Measurements from ENCODE around the gene MYH14. TPM values are rescaled to one million over a fixed set of nuclear protein-coding genes. Genes with fewer than 3 reads are reported as not detected.

MYH14 gene
- total RNA-seq, 3 donors from 2014 or later = 16.6 to 24.7 (median 19.3) TPM

DNA sequence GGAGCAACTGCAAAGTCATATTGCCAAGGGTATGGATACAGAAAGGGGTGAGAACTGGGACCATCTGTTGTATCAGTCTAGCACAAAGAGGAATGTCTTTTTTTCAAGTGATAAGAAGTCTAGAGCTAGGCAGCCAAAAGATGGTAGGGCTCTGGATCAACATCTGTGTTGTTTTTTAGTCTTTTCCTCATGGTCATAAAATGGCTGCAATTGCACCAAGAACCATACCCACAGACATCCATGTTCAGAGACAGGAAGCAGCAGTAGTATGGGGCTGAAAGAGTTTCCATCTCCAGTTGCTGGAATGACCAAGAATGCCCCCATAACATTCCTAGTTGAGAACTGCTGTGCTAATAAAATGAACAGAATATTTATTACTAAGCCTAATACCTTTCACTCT, 100.1 kb downstream of the MYH14 start:
- no peak for DNase-seq (ENCODE audit: low spot score in 2 of 2)
- TF ChIP-seq POLR2AphosphoS5 (IDR thresholded peaks at IDR 0.05) (no peak), POLR2A (IDR thresholded peaks at IDR 0.05) (no peak)
- TF ChIP-seq, protein P1, sequence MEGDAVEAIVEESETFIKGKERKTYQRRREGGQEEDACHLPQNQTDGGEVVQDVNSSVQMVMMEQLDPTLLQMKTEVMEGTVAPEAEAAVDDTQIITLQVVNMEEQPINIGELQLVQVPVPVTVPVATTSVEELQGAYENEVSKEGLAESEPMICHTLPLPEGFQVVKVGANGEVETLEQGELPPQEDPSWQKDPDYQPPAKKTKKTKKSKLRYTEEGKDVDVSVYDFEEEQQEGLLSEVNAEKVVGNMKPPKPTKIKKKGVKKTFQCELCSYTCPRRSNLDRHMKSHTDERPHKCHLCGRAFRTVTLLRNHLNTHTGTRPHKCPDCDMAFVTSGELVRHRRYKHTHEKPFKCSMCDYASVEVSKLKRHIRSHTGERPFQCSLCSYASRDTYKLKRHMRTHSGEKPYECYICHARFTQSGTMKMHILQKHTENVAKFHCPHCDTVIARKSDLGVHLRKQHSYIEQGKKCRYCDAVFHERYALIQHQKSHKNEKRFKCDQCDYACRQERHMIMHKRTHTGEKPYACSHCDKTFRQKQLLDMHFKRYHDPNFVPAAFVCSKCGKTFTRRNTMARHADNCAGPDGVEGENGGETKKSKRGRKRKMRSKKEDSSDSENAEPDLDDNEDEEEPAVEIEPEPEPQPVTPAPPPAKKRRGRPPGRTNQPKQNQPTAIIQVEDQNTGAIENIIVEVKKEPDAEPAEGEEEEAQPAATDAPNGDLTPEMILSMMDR (IDR thresholded peaks at IDR 0.05) = no peak

DNA sequence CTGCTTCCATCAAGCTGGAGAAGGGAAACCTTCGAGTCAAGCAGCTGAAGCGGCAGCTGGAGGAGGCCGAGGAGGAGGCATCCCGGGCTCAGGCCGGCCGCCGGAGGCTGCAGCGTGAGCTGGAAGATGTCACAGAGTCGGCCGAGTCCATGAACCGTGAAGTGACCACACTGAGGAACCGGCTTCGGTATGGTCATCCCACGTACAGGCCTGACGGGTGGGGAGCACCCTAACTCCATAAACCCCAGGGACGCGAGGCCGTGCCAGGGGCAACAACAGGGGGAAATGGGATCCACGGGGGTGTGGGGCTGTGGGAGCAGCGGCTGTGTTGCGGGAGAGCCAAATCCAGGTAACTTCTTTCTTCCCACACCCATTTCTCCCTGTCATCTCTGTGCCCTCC, 105.6 kb downstream of the MYH14 start:
- intact Hi-C loops (cut with DNase I; ENCODE audit: low total_unique reads) = no loop called here
- TF ChIP-seq POLR2AphosphoS5 (IDR thresholded peaks at IDR 0.05) (no peak), POLR2A (IDR thresholded peaks at IDR 0.05) (no peak)
- TF ChIP-seq, protein P1 (IDR thresholded peaks at IDR 0.05) = no peak
- H3K27me3 ChIP-seq = peaks cover 0 to 31% of the 10 kb centered on the region in 2 donors
- H3K36me3 ChIP-seq = no peaks in the 10 kb centered on the region
- H3K9me3 ChIP-seq = peaks cover 11 to 18% of the 10 kb centered on the region in 2 donors
- no peak for DNase-seq (ENCODE audit: low spot score in 2 of 2)
- H3K4me3 ChIP-seq = no peak overlapping the region
- no peak overlapping the region for H3K27ac ChIP-seq
- no peaks in the 10 kb centered on the region for H3K4me1 ChIP-seq

More for the DNA sequence above, 100.1 kb downstream of the MYH14 start:
- intact Hi-C loops (cut with DNase I; ENCODE audit: low total_unique reads) = no loop called here
- Histone ChIP-seq H3K9me3 (peaks cover 11 to 18% of the 10 kb centered on the region in 2 donors), H3K36me3 (no peaks in the 10 kb centered on the region), H3K4me1 (no peaks in the 10 kb centered on the region), H3K27ac (no peak overlapping the region), H3K27me3 (no peaks in the 10 kb centered on the region), H3K4me3 (no peak overlapping the region)

DNA sequence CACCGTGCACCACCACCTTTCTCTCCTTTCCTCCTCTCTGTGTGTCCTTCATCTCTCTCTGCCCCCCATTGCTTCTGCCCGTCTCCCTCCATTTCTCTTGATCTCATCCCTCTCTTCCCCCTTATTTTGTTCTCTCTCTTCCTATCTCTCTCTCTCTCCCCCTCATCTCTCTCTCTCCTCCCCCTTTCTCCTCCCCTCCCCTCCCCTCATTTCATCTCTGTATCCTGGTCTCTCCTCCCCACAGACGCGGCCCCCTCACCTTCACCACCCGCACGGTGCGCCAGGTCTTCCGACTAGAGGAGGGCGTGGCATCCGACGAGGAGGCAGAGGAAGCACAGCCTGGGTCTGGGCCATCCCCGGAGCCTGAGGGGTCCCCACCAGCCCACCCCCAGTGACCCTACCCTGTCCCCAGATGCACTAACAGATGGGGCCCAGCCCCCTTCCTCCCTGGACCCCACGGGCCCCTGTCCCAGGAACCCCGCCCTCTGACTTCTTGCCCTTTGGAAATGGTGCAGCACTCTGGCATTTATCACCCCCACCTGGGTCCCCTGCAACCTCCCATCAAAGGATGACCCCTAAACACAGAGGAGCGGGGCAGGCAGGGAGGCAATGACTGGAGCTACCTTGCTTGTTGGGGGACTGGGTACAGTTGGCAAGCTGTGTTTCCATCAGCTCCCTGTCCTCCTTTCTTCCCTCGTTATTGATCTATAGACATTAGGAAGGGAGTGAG, 106.1 kb downstream of the MYH14 start:
- DNase-seq (ENCODE audit: low spot score in 2 of 2) = no peak
- TF ChIP-seq, protein P1 (IDR thresholded peaks at IDR 0.05) = no peak
- TF ChIP-seq POLR2A (IDR thresholded peaks at IDR 0.05) (no peak), POLR2AphosphoS5 (IDR thresholded peaks at IDR 0.05) (no peak)
- Histone ChIP-seq H3K27ac (no peak overlapping the region), H3K36me3 (no peaks in the 10 kb centered on the region), H3K4me1 (no peaks in the 10 kb centered on the region), H3K4me3 (no peak overlapping the region), H3K9me3 (peaks cover 11 to 18% of the 10 kb centered on the region in 2 donors), H3K27me3 (peaks cover 0 to 37% of the 10 kb centered on the region in 2 donors)
- intact Hi-C loops (cut with DNase I; ENCODE audit: low total_unique reads) = no loop called here

DNA sequence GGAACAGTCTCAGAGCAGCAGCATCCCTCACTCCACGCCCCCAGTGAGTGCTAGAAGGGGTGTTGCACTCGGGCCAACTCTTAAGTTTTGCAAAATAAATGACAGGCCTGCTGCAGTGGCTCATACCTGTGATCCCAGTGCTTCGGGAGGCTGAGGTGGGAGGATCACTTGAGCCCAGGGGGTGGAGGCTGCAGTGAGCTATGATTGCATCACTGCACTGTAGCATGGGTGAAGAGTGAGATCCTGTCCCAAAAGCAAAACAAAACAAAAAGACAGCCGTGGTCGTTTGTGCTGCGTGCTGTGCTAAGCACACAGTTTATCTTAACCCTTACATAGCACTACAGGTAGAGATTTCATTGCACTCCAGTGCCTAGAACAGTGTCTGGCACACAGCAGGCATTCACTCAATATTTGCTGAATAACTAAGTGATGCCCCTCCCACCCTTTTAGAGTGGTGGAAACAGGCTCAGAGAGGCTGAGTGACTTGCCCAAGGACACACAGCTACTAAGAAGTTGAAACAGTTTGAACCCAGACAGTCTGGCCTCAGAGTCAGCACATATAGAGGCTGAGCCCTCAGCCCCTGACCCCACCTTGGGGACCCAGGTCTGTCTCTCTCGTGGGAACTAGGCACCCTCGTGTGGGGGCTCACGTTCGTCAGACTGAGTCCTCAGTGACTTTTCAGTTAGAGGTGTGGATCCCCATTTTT, 107.5 kb downstream of the MYH14 start:
- H3K4me1 ChIP-seq = no peaks in the 10 kb centered on the region
- H3K27ac ChIP-seq = no peak overlapping the region
- peaks cover 3 to 47% of the 10 kb centered on the region in 2 donors for H3K27me3 ChIP-seq
- no peaks in the 10 kb centered on the region for H3K36me3 ChIP-seq
- no peak overlapping the region for H3K4me3 ChIP-seq
- TF ChIP-seq POLR2AphosphoS5 (IDR thresholded peaks at IDR 0.05) = no peak
- no peak for TF ChIP-seq POLR2A (IDR thresholded peaks at IDR 0.05)
- TF ChIP-seq, protein P1 (IDR thresholded peaks at IDR 0.05) = no peak
- no peak for DNase-seq (ENCODE audit: low spot score in 2 of 2)
- H3K9me3 ChIP-seq = peaks cover 11 to 18% of the 10 kb centered on the region in 2 donors
- intact Hi-C loops (cut with DNase I; ENCODE audit: low total_unique reads) = no loop called here

Measured in breast epithelium (tissue), 4 donors.